ENCODE data around the gene CAPZA2. TPM values are rescaled to one million over a fixed set of nuclear protein-coding genes. Genes with fewer than 3 reads are reported as not detected.

The CAPZA2 gene
- total and polyA plus RNA-seq, 5 donors from 2014 or later = 118 to 267 (median 224) TPM

DNA sequence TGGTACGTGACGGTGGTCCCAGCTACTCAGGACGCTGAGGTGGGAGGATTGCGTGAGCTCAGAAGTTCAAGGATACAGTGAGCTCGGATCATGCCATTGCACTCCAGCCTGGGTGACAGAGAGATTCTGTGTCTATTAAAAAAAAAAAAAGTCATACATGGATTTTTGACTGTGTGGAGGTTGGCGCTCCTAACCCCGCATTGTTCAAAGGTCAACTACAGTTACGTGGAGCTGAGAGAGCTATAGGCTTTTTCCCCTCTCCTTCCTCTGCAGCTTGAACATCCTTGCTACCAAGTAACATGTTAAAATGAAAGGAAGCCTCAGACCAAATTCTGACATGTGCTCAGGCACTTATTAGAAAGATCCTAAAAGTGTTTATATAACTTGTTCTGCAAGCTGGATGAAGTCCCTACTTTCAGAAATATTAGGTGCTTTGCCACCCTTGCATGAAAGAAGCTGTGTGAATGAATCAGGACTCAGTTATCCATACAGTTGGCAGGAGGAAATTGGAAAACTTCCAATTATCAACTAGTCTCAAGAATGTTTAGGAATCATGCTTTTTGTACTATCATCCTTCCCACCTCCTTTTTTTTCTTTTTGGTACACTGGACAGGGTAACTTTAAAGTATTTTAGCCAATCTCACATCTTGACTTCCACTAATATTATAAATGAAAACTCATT lies 78.4 kb downstream of the CAPZA2 start:
- H3K4me1 ChIP-seq (ENCODE audit: control insufficient read depth, insufficient read depth, low read length, poor library complexity, severe bottlenecking) = no peaks in the 10 kb centered on the region
- H3K4me3 Mint-ChIP-seq = no peak overlapping the region
- H3K36me3 Mint-ChIP-seq = no peaks in the 10 kb centered on the region
- no peaks in the 10 kb centered on the region for H3K9me3 ChIP-seq (ENCODE audit: control insufficient read depth in 2 of 2, low read length in 2 of 2)
- no peak overlapping the region for H3K4me3 ChIP-seq (ENCODE audit: low read depth, low read length)
- H3K27ac ChIP-seq (ENCODE audit: insufficient read depth, low read length, poor library complexity, severe bottlenecking) = no peak overlapping the region
- ATAC-seq (ENCODE audit: low read depth in 2 of 2) (no peak), DNase-seq (no peak)
- H3K4me1 Mint-ChIP-seq = no peaks in the 10 kb centered on the region
- peaks cover 16% of the 10 kb centered on the region for H3K27me3 Mint-ChIP-seq
- H3K27me3 ChIP-seq (ENCODE audit: control insufficient read depth, insufficient read depth, low read length) = peaks cover 2% of the 10 kb centered on the region
- H3K27ac Mint-ChIP-seq = no peak overlapping the region
- no peaks in the 10 kb centered on the region for H3K36me3 ChIP-seq (ENCODE audit: control insufficient read depth, insufficient read depth, low read length)
- no peaks in the 10 kb centered on the region for H3K9me3 Mint-ChIP-seq

GRCh38 chr7:116942504-116942903 lies 80.1 kb downstream of the CAPZA2 start:
- no peak overlapping the region for H3K27ac ChIP-seq (ENCODE audit: insufficient read depth, low read length, poor library complexity, severe bottlenecking)

GRCh38 chr7:116948934-116949333 lies 86.5 kb downstream of the CAPZA2 start:
- Mint-ChIP-seq H3K4me3 (peak overlapping the region in 2 of 4 donors; percentile 38 to 81), H3K27ac (no peak overlapping the region), H3K9me3 (no peaks in the 10 kb centered on the region), H3K36me3 (no peaks in the 10 kb centered on the region), H3K4me1 (peaks cover 0 to 20% (median 2%) of the 10 kb centered on the region in 4 donors), H3K27me3 (peaks cover 12% of the 10 kb centered on the region)
- H3K4me3 ChIP-seq (ENCODE audit: low read depth, low read length) = no peak overlapping the region
- no peaks in the 10 kb centered on the region for H3K36me3 ChIP-seq (ENCODE audit: control insufficient read depth, insufficient read depth, low read length)
- no peak overlapping the region for H3K27ac ChIP-seq (ENCODE audit: insufficient read depth, low read length, poor library complexity, severe bottlenecking)
- H3K4me1 ChIP-seq (ENCODE audit: control insufficient read depth, insufficient read depth, low read length, poor library complexity, severe bottlenecking) = peaks cover 7% of the 10 kb centered on the region
- H3K9me3 ChIP-seq (ENCODE audit: control insufficient read depth in 2 of 2, low read length in 2 of 2) = no peaks in the 10 kb centered on the region
- DNase-seq (no peak), ATAC-seq (ENCODE audit: low read depth in 2 of 2) (no peak)
- no peaks in the 10 kb centered on the region for H3K27me3 ChIP-seq (ENCODE audit: control insufficient read depth, insufficient read depth, low read length)

More at GRCh38 chr7:116942504-116942903, 80.1 kb downstream of the CAPZA2 start:
- no peak overlapping the region for H3K4me3 ChIP-seq (ENCODE audit: low read depth, low read length)
- no peaks in the 10 kb centered on the region for H3K4me1 ChIP-seq (ENCODE audit: control insufficient read depth, insufficient read depth, low read length, poor library complexity, severe bottlenecking)
- Mint-ChIP-seq H3K27me3 (peaks cover 13% of the 10 kb centered on the region), H3K27ac (no peak overlapping the region), H3K36me3 (no peaks in the 10 kb centered on the region), H3K9me3 (no peaks in the 10 kb centered on the region), H3K4me1 (no peaks in the 10 kb centered on the region), H3K4me3 (no peak overlapping the region)
- H3K36me3 ChIP-seq (ENCODE audit: control insufficient read depth, insufficient read depth, low read length) = no peaks in the 10 kb centered on the region
- no peak for ATAC-seq (ENCODE audit: low read depth in 2 of 2)
- DNase-seq = no peak
- no peaks in the 10 kb centered on the region for H3K9me3 ChIP-seq (ENCODE audit: control insufficient read depth in 2 of 2, low read length in 2 of 2)
- no peaks in the 10 kb centered on the region for H3K27me3 ChIP-seq (ENCODE audit: control insufficient read depth, insufficient read depth, low read length)

- Histone ChIP-seq H3K27ac (ENCODE audit: insufficient read depth, low read length, poor library complexity, severe bottlenecking) (no peak overlapping the region), H3K4me3 (ENCODE audit: low read depth, low read length) (no peak overlapping the region), H3K36me3 (ENCODE audit: control insufficient read depth, insufficient read depth, low read length) (no peaks in the 10 kb centered on the region), H3K27me3 (ENCODE audit: control insufficient read depth, insufficient read depth, low read length) (no peaks in the 10 kb centered on the region), H3K9me3 (ENCODE audit: control insufficient read depth in 2 of 2, low read length in 2 of 2) (no peaks in the 10 kb centered on the region), H3K4me1 (ENCODE audit: control insufficient read depth, insufficient read depth, low read length, poor library complexity, severe bottlenecking) (peaks cover 19% of the 10 kb centered on the region)
- ATAC-seq (ENCODE audit: low read depth in 2 of 2) = no peak
- H3K4me3 Mint-ChIP-seq = no peak overlapping the region
- no peaks in the 10 kb centered on the region for H3K36me3 Mint-ChIP-seq
- no peaks in the 10 kb centered on the region for H3K9me3 Mint-ChIP-seq
- H3K4me1 Mint-ChIP-seq = peaks cover 3 to 32% (median 10%) of the 10 kb centered on the region in 4 donors
- no peak for DNase-seq
- peaks cover 12% of the 10 kb centered on the region for H3K27me3 Mint-ChIP-seq
- H3K27ac Mint-ChIP-seq = peak overlapping the region in 1 of 3 donors; percentile 84
Measured at GRCh38 chr7:116949941-116950801, 87.8 kb downstream of the CAPZA2 start.

DNA sequence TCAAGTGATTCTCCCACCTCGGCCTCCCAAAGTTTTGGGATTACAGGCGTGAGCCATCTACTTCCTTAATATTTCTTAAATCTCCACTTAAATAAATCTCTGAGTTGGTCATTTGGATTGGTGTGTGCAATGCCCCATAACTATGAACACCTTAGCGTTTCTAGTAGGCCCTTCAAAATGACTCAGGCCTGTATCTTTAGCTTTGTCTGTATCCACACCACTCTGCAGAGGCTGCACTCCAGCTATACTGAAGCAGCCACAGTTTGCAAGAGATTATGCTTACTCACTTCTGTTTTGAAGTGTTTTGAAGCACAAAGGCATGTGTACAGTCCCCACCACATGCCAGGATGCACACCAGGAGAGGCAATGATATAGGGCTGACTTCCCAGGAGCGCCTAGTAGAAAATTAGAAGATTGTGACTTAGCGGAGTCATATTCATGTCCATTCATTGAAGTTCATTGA lies 88.5 kb downstream of the CAPZA2 start:
- ATAC-seq (ENCODE audit: low read depth in 2 of 2) (no peak), DNase-seq (no peak)
- Histone ChIP-seq H3K27me3 (ENCODE audit: control insufficient read depth, insufficient read depth, low read length) (no peaks in the 10 kb centered on the region), H3K4me1 (ENCODE audit: control insufficient read depth, insufficient read depth, low read length, poor library complexity, severe bottlenecking) (peaks cover 25% of the 10 kb centered on the region), H3K36me3 (ENCODE audit: control insufficient read depth, insufficient read depth, low read length) (no peaks in the 10 kb centered on the region), H3K27ac (ENCODE audit: insufficient read depth, low read length, poor library complexity, severe bottlenecking) (no peak overlapping the region), H3K4me3 (ENCODE audit: low read depth, low read length) (no peak overlapping the region), H3K9me3 (ENCODE audit: control insufficient read depth in 2 of 2, low read length in 2 of 2) (no peaks in the 10 kb centered on the region)
- Mint-ChIP-seq H3K4me3 (peak overlapping the region; percentile 13 to 74 (median 24)), H3K36me3 (no peaks in the 10 kb centered on the region), H3K4me1 (peaks cover 11 to 40% (median 16%) of the 10 kb centered on the region in 4 donors), H3K27ac (no peak overlapping the region), H3K9me3 (no peaks in the 10 kb centered on the region), H3K27me3 (peaks cover 12% of the 10 kb centered on the region)

- Mint-ChIP-seq H3K9me3 (no peaks in the 10 kb centered on the region), H3K4me3 (peak overlapping the region in 3 of 4 donors; percentile 26 to 92 (median 74)), H3K27ac (no peak overlapping the region), H3K36me3 (no peaks in the 10 kb centered on the region), H3K4me1 (peaks cover 13 to 47% (median 20%) of the 10 kb centered on the region in 4 donors), H3K27me3 (peaks cover 12% of the 10 kb centered on the region)
- Histone ChIP-seq H3K9me3 (ENCODE audit: control insufficient read depth in 2 of 2, low read length in 2 of 2) (no peaks in the 10 kb centered on the region), H3K4me1 (ENCODE audit: control insufficient read depth, insufficient read depth, low read length, poor library complexity, severe bottlenecking) (peaks cover 32% of the 10 kb centered on the region), H3K4me3 (ENCODE audit: low read depth, low read length) (no peak overlapping the region), H3K27me3 (ENCODE audit: control insufficient read depth, insufficient read depth, low read length) (no peaks in the 10 kb centered on the region), H3K36me3 (ENCODE audit: control insufficient read depth, insufficient read depth, low read length) (no peaks in the 10 kb centered on the region), H3K27ac (ENCODE audit: insufficient read depth, low read length, poor library complexity, severe bottlenecking) (no peak overlapping the region)
- ATAC-seq (ENCODE audit: low read depth in 2 of 2) = no peak
- DNase-seq = no peak
Measured at GRCh38 chr7:116951366-116952292, 89.2 kb downstream of the CAPZA2 start.

Measured in CD4-positive, CD25-positive, alpha-beta regulatory T cell (primary cell).